GM21390 (cell line): Measurements from ENCODE around the gene RALGPS1.
A peak's percentile ranks its signal among the peaks of the same experiment; 100 is the strongest.

Experiments
- ATAC-seq: cut with Tn5 transposase; IDR thresholded peaks from one replicate; pipeline ENCODE4 v1.9.1; 2021; ENCODE audit not compliant: unreplicated experiment

Gene RALGPS1

DNA sequence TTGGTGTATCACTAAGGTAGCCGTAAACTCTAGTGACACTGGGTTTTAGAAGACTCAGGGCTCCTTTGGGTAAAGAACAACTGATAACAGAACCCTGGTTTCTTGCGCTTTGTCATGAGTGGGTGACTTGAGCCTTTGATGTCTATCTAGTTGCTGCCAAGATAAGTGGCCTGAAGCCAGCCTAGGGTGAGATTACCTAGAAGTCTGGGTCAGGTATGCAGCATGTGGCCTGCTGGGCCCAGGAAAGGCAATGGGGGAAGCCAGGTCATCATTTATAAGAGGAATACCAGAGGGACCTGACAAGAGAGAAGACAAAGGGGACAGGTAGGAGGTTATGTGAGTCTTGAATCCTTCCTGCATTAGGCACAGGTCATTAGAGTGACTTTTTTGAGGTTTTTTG lies 326.8 kb downstream of the RALGPS1 start:
- ATAC-seq, result no peak

GRCh38 chr9:127244609-127245601 lies 330.3 kb downstream of the RALGPS1 start:
- peak; percentile 100 for ATAC-seq

GRCh38 chr9:127245637-127246164 lies 331.1 kb downstream of the RALGPS1 start:
- no peak for ATAC-seq

- ATAC-seq, result no peak
These were observed 333.7 kb downstream of the RALGPS1 start for GRCh38 chr9:127248241-127248640.

DNA sequence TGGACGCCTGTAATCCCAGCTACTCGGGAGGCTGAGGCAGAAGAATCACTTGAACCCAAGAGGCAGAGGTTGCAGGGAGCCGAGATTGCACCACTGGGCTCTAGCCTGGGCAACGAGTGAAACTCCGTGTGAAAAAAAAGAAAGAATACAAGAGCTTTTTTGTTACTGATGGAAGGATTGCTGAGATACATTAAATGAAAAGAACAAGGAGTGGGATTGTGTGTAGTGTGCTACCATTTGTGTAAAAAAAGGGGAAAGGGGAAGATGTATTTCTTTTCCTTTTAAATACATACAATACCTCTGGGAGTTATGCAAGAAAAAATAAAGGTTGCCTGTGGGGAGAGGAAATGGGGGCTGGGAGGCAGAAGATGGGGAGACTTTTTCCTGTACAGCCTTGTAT lies 335.3 kb downstream of the RALGPS1 start:
- ATAC-seq, result no peak

DNA sequence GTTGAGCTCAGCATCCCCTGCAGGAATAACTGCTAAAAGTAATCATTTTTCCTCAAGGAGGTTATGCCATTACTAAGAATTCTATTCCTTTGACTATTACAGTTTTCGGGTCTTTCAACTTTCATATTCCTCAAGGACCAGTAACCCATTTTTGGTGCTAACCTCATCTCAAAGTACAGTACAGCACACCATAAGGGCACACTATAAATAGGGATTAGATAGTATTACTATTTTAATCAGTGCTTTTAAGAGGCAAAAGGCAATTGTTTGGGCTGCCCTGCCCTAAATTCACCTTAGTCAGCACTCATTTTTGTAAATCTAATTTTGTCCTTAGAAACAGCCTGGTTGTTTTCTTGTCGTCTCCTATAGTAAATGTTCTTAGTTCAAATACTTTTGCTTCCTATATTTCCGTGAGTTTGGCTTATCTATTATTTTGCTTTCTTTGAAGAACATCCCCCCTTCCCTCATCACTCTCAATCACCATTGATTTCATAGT lies 336.4 kb downstream of the RALGPS1 start:
- ATAC-seq, result no peak

DNA sequence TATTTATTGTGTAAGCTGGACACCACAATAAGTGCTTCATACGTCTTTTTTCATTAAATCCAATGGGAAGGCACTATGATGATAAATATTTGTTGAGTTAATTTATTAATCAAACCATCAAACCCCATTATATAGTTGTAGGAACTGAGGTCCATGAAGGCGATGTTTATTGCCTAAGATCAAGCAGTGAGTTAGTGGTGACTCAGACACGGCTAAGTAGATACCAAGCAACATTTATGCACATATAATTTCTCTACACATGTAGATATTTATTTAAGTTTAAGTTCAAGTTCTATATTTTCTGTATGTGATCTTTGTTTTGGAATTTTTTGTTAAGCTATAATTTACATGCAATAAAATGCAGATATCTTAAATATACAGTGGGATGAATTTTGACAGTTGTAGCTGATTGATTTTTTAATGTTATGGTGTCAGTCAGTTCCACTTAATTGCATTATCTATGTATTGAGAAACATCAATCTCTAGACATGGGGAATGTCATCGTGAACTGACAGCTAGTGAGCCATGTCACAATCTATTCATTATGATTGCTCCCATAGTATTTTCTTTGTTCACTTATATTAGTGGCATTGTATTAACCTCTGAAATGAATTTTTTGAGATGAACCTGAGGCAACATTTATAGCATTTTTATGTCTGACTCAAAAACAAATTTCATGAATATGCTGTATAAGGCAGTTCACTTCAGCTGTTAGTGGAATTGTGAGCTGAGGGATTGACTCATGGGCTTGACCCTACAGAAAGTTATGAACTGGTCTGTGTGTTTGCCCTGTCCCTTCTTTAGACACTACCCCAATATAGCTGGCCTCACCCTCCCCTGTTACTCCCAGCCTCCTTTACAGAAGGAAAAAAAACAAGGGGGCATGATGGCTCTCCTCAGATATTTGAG lies 338.1 kb downstream of the RALGPS1 start:
- no peak for ATAC-seq

- no peak for ATAC-seq
These were observed 338.9 kb downstream of the RALGPS1 start for GRCh38 chr9:127253446-127253845.

GRCh38 chr9:127255692-127256091 lies 341.1 kb downstream of the RALGPS1 start:
- no peak for ATAC-seq

GRCh38 chr9:127256324-127256723 lies 341.7 kb downstream of the RALGPS1 start:
- no peak for ATAC-seq

DNA sequence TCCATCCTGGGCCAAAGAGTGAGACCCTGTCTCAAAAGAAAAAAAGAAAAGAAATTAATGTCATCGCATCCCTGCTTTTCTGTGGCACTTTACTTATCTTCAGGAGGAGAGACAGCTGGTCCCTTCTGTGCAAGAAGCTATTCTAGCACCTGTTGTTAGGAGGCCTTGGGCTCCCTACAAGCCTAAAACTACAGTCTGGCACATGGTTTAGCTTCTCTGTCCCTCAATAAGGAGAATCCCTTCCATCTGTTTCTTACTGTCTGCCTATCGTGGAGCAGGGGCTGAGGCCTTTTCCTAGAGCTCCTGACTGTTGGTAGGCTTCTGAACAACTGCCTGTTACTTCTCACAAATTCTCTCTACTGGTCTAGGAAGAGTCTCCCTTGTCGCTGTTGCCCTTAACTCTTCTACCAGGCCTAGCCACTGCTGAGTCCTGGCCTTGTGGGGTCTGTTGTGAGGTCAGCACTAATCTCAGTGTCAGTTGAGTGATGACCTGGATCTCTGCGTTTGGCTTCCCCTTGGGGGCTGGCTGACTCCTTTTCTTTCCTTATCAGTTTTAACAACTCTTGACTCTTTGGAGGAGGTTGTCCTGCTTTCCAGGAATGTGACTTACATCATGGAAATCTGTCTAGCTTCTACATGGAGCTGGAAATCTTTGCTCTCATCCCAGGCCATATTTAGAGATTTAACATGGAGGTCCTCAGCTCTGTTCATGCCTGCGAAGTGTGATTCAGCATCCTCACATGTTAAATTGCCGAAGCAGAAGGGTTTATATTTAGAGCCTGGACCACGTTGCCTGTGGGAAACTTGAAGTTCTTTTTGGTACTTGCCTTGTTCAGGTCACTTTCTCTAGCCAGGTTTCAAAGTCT lies 344.3 kb downstream of the RALGPS1 start:
- no peak for ATAC-seq

- ATAC-seq, result no peak
These were observed 348.0 kb downstream of the RALGPS1 start for GRCh38 chr9:127262602-127263001.

DNA sequence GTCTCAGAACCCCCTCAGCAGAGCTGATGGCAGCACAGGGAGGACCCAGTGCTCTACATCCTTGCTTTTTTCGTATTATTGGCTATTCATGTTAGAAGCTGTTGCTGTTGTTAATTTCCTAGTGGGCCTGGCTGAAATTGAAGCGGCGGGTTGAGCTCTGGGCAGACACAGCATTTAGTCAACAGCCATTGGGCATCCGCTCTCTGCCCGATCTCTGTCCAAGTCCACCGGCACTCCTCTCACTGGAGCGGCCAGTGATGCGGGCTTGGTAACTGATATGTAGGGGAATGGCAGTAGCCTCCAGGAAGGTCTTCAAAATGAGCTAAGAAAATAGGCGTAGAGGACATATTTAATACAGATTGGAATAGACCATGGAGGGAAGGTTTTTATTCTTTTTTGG lies 348.7 kb downstream of the RALGPS1 start:
- ATAC-seq, result no peak

GRCh38 chr9:127263664-127264063 lies 349.1 kb downstream of the RALGPS1 start:
- ATAC-seq, result no peak

- ATAC-seq, result no peak
These were observed 350.1 kb downstream of the RALGPS1 start, which contains the start of gene GARNL3 for GRCh38 chr9:127264462-127265219. Gene GARNL3, plus strand, starts transcription at chr9:127264774. Its CDS starts 104 bp downstream, at chr9:127264878.

DNA sequence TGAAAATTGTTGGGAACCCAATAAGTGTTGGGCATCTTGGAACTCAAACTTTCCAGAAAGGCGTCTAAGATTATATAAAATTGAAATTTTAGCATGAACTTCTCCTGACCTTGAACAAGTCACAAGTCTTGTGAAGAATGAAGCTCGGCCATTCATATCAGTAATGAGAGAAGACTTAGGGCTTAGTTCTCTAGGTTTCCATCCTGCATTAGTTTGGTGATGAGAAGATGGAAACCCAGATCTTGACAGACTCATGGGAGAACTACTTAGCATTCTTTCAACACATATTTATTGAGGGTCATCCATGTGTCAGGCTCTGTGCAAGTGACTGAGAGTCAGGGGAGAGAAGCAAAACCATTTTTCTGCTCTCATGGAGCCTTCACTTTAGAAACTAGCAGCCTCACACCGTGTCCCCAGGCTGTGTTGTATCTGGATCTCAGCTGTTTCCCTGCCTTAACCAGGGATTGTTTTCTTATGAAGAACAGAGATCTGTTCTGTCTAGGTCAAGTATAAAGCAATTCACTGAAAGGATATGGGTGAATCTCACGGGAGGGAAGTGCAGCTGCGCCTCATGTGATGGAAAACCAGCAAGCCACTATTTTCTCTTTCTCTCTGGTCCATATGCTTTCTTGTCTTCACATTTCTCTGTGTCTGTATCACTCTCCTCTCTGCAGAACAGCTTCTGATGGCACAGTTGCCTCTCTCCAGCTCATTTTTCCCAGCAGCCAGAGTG lies 353.4 kb downstream of the RALGPS1 start:
- no peak for ATAC-seq

- no peak for ATAC-seq
These were observed 354.9 kb downstream of the RALGPS1 start for GRCh38 chr9:127269449-127269848.
